ENCODE measurements around the gene IL21.

IL21 gene

DNA sequence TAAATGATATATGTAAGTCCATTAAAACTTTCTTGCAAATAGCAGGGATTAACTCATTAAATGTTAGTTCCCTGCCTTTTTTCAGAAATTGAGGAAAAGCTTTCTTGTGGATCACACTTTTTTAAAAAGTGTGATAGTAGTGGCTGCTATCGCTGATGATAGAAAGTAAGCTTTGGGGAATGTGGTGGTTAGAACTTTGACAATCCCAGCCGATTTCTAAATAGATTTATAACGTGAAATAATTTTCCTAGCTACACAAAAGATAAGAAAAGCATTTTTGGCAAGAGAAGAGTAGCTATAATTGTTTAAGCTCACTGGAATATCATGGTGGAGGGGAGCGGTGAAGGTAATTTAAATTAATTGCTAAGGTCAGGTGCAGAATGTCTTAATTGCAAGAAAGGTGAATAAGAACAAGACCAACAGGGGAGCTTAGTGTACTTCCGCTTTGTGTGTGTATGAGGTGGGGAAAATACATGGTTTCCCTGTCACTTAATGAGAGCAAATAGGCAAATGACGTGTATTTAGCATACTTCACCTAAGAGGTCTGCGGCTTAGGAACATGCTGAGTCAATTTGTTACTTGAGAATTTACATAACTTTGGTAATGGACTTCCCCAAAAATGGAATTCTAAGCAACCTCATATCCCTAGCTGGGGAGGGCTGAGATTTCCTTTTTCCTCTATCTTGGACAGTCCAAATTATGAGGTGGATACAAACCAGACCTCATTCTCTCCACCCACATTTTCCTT is 11.7 kb upstream of the IL21 start:
- DNase-seq: no peak

DNA sequence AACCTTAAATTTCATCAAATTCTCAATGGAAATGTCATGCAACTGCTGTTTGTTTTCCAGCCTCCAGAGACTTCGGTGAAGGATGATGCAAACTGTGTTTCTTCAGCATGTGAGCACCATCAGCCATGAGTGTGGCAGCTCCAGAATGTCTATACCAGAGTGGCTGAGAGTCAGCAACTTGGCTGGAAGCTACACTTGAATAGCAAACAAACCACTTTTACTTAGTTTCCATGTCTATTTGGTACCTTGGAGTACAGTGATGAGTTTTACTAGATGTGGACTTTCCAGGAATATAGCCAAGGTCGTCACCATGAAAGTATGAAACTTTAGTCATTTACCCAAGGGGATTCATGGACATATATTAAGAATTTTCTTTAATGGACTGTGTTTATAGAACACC is 4.3 kb upstream of the IL21 start:
- DNase-seq: no peak

DNA sequence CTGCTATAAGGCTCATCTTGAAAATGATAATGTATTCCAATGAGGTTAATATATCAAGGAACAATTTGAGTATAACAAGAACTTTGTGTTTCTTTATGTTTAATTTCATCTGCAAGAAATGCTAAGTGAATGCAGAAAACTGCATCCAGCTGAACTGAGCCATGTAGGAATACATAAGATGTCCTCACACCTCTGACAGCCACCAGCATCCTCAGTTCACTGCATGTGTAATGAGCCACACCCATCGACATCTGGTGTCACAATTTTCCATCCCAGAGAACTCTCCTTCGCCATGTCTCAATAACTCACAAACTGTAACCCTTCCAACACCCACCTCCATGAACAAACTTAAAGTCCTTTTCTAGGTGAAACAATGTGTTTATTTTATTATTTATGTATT is 3.3 kb upstream of the IL21 start:
- DNase-seq: no peak

- no peak for DNase-seq
Measured at GRCh38 chr4:122623637-122624166, 2.8 kb upstream of the IL21 start.

GRCh38 chr4:122622400-122622799 is 1.5 kb upstream of the IL21 start:
- DNase-seq: no peak

DNA sequence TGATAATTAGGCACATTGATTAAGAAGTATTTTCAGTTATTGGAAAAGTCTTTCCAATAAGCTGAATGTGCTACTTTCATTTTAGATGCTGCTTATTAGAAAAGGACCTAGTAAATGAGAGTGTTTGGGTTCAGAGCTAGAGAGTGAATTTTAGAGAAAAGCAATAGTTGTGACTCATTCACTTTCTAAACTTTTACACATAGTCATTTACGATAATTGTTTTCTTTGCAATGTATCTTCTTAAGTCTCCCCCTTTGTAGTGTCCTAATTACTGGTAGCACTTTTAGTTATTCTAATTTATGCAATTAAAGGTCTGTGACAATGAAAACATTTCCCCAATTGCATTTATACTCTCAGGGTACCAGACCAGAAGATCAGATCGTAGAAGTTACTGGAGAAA is 1.3 kb downstream of the IL21 start:
- DNase-seq: no peak

- no peak for DNase-seq
Measured at GRCh38 chr4:122617597-122618593, 3.0 kb downstream of the IL21 start.

GRCh38 chr4:122616915-122617596 is 3.8 kb downstream of the IL21 start:
- DNase-seq: no peak

DNA sequence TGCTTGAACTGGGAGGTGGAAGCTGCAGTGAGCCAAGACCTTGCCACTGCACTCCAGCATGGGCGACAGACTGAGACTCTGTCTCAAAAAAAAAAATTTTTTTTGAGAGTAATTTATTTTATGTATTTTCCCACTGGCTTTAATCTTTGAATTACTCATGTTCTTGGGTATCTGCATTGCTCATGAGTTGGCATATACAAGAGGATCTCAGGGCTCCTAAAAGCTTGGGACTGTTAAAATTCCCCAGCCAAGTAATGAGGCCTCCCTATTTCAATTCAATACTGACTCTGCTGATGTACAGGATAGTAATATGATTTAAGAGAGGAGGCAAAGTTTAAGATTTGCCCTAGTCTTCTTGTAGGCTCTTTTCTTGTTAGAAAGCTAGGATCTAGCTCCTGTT is 6.2 kb downstream of the IL21 start:
- DNase-seq: no peak

DNA sequence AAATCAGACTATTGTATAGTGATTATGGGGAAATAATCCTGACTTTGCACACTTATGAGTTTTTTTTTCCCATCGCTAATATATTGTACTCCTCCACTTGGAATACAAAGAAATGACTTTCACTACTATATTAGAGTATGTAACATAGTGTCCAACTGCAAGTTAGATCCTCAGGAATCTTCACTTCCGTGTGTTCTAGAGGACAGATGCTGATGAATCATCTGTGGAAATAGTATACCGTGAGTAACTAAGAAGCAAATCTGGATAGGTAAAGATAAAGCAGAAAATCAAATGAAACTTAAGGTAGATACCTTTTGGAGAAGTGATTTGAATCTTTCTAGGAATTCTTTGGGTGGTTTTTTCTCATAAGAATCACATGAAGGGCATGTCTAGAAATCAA is 8.3 kb downstream of the IL21 start:
- no peak for DNase-seq

- no peak for DNase-seq
Measured at GRCh38 chr4:122606364-122607043, 14.4 kb downstream of the IL21 start.

DNA sequence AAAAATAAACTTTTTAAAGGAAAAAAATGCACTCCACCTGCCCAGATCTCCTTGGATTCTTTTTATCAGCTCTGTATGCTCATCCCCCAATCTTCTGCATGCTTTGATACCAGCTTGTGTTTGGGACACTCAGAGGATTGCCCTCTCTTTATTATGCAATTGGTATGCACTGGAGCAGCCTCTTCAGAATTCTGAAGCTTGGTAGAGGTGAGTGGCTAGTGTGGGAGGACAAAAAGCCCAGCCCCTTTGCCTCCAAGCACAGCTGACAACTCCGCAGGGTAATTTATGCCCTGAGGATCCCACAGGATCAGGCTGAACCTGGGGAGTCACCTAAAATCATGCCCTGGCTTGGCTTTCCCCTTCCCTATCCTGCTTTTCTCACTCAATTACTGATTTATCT is 16.7 kb downstream of the IL21 start:
- DNase-seq: no peak

GRCh38 chr4:122603156-122603574 is 17.7 kb downstream of the IL21 start:
- DNase-seq: no peak

GRCh38 chr4:122602277-122603142 is 18.4 kb downstream of the IL21 start:
- DNase-seq: no peak

- no peak for DNase-seq
Measured at GRCh38 chr4:122591196-122591595, 29.7 kb downstream of the IL21 start.

GRCh38 chr4:122588453-122589238 is 32.2 kb downstream of the IL21 start:
- no peak for DNase-seq

- DNase-seq: no peak
Measured at GRCh38 chr4:122584519-122584918, 36.3 kb downstream of the IL21 start.

DNA sequence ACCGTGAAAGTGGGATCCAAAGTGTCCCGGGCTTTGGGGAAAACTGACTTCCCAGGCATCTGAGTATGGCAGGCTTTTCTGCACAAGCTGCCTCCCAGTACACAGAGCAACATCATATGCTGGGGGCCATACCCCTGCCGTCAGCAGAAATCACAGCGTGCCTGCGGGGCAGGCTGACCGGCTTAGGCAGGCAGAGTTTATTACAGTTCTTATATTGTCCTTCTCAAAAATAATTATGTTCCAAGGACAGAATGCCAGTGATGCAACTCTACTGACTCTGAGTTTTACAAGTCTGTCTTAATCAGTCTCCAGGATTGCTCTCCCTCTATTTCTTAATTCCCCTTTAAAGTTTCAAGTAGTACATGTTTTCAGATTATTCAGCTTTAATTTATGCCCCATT is 37.0 kb downstream of the IL21 start:
- no peak for DNase-seq

GRCh38 chr4:122577808-122578781 is 42.8 kb downstream of the IL21 start:
- DNase-seq: no peak

- DNase-seq: no peak
Measured at GRCh38 chr4:122577189-122577553, 43.7 kb downstream of the IL21 start.
